Right lobe of liver (tissue), 4 donors: ENCODE measurements around the gene OR8B3.

Experiments
- POLR2A ChIP-seq: fragments of 450-650 bp; IDR thresholded peaks from one replicate; pipeline ENCODE4 v1.6.1; 2017; ENCODE audit warnings: antibody characterized with exemption, mild to moderate bottlenecking
- TF ChIP-seq, protein P1 (sequence below), 4 donors: fragments of 200-600 bp in 3 of 4; fragments of 450-650 bp in 1 of 4; IDR thresholded peaks; one replicate each; pipeline versions ENCODE4 v1.5.1 to v1.8.0; 2016 to 2022; ENCODE audit warnings: antibody characterized with exemption in 4 of 4, mild to moderate bottlenecking in 2 of 4
- donor health status: DM: no; HTN: no; CAD: no.
- donor health status: DM: no; HTN: no; CAD: no.
- donor health status: DM: no; HTN: yes; CAD: no.

DNA sequence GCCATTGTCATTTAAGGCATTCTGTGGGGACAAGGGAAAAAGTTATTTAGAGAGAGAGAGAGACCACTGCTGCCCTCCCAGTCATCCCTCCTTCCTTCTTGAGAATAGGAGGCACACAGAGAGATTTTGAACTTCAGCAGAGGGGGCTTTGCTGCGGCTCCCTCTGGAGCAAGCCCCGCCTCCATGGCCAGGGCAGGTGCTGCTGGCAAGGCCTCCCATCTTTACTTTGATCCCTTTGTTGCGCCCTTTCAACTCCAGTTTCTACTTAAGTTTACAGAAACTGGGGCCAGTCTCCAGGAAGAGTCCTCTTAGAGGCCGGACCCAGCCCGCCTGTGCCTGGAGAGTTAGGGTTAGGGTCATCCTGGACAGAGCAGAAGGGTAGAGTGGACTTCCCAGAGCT is 42.3 kb upstream of the OR8B3 start:
- TF ChIP-seq, protein P1, sequence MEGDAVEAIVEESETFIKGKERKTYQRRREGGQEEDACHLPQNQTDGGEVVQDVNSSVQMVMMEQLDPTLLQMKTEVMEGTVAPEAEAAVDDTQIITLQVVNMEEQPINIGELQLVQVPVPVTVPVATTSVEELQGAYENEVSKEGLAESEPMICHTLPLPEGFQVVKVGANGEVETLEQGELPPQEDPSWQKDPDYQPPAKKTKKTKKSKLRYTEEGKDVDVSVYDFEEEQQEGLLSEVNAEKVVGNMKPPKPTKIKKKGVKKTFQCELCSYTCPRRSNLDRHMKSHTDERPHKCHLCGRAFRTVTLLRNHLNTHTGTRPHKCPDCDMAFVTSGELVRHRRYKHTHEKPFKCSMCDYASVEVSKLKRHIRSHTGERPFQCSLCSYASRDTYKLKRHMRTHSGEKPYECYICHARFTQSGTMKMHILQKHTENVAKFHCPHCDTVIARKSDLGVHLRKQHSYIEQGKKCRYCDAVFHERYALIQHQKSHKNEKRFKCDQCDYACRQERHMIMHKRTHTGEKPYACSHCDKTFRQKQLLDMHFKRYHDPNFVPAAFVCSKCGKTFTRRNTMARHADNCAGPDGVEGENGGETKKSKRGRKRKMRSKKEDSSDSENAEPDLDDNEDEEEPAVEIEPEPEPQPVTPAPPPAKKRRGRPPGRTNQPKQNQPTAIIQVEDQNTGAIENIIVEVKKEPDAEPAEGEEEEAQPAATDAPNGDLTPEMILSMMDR (IDR thresholded peaks at IDR 0.05): no peak
- no peak for TF ChIP-seq POLR2A
